ENCODE measurements around the gene RFX7.

Gene RFX7

GRCh38 chr15:56146756-56147155 is 96.9 kb downstream of the RFX7 start:
- H3K4me3 Mint-ChIP-seq, result no peak overlapping the region
- H3K36me3 Mint-ChIP-seq (ENCODE audit: insufficient read depth), result peaks cover 5% of the 10 kb centered on the region
- H3K9me3 Mint-ChIP-seq, result no peaks in the 10 kb centered on the region
- no peak for ATAC-seq (replicated peaks; ENCODE audit: extremely low read depth, poor library complexity, severe bottlenecking)
- no peak overlapping the region for H3K27ac Mint-ChIP-seq (ENCODE audit: low read depth)
- H3K4me1 Mint-ChIP-seq, result peaks cover 38% of the 10 kb centered on the region
- H3K27me3 Mint-ChIP-seq, result no peaks in the 10 kb centered on the region
- no peak for DNase-seq (ENCODE audit: low spot score in 2 of 2)

- H3K27me3 Mint-ChIP-seq, result no peaks in the 10 kb centered on the region
- ATAC-seq (replicated peaks; ENCODE audit: extremely low read depth, poor library complexity, severe bottlenecking) (no peak), DNase-seq (ENCODE audit: low spot score in 2 of 2) (no peak)
- no peak overlapping the region for H3K4me3 Mint-ChIP-seq
- H3K27ac Mint-ChIP-seq (ENCODE audit: low read depth), result no peak overlapping the region
- peaks cover 10% of the 10 kb centered on the region for H3K36me3 Mint-ChIP-seq (ENCODE audit: insufficient read depth)
- peaks cover 10% of the 10 kb centered on the region for H3K9me3 Mint-ChIP-seq
- peaks cover 5% of the 10 kb centered on the region for H3K4me1 Mint-ChIP-seq
These were observed 115.6 kb downstream of the RFX7 start for GRCh38 chr15:56128081-56128480.

- Mint-ChIP-seq H3K9me3 (peaks cover 17% of the 10 kb centered on the region), H3K27me3 (no peaks in the 10 kb centered on the region), H3K36me3 (ENCODE audit: insufficient read depth) (peaks cover 10% of the 10 kb centered on the region), H3K27ac (ENCODE audit: low read depth) (no peak overlapping the region), H3K4me1 (peaks cover 10% of the 10 kb centered on the region), H3K4me3 (no peak overlapping the region)
- no peak for DNase-seq (ENCODE audit: low spot score in 2 of 2)
- ATAC-seq (replicated peaks; ENCODE audit: extremely low read depth, poor library complexity, severe bottlenecking), result no peak
These were observed 117.3 kb downstream of the RFX7 start for GRCh38 chr15:56126409-56126808.

- peaks cover 11% of the 10 kb centered on the region for H3K4me1 Mint-ChIP-seq
- ATAC-seq (replicated peaks; ENCODE audit: extremely low read depth, poor library complexity, severe bottlenecking) (no peak), DNase-seq (ENCODE audit: low spot score in 2 of 2) (no peak)
- no peaks in the 10 kb centered on the region for H3K27me3 Mint-ChIP-seq
- peaks cover 8% of the 10 kb centered on the region for H3K36me3 Mint-ChIP-seq (ENCODE audit: insufficient read depth)
- H3K4me3 Mint-ChIP-seq, result no peak overlapping the region
- no peak overlapping the region for H3K27ac Mint-ChIP-seq (ENCODE audit: low read depth)
- peaks cover 20% of the 10 kb centered on the region for H3K9me3 Mint-ChIP-seq
These were observed 119.3 kb downstream of the RFX7 start for GRCh38 chr15:56124391-56124790.

GRCh38 chr15:56105855-56106254 is 137.8 kb downstream of the RFX7 start:
- no peak for ATAC-seq (replicated peaks; ENCODE audit: extremely low read depth, poor library complexity, severe bottlenecking)

GRCh38 chr15:56102441-56102840 is 141.2 kb downstream of the RFX7 start:
- Mint-ChIP-seq H3K27ac (ENCODE audit: low read depth) (no peak overlapping the region), H3K36me3 (ENCODE audit: insufficient read depth) (peaks cover 12% of the 10 kb centered on the region), H3K27me3 (no peaks in the 10 kb centered on the region), H3K4me3 (no peak overlapping the region), H3K9me3 (no peaks in the 10 kb centered on the region), H3K4me1 (no peaks in the 10 kb centered on the region)
- no peak for ATAC-seq (replicated peaks; ENCODE audit: extremely low read depth, poor library complexity, severe bottlenecking)
- DNase-seq (ENCODE audit: low spot score in 2 of 2), result no peak

More at GRCh38 chr15:56105855-56106254, 137.8 kb downstream of the RFX7 start:
- Mint-ChIP-seq H3K4me1 (no peaks in the 10 kb centered on the region), H3K36me3 (ENCODE audit: insufficient read depth) (peaks cover 3% of the 10 kb centered on the region), H3K9me3 (no peaks in the 10 kb centered on the region), H3K27ac (ENCODE audit: low read depth) (no peak overlapping the region), H3K27me3 (no peaks in the 10 kb centered on the region), H3K4me3 (no peak overlapping the region)
- DNase-seq (ENCODE audit: low spot score in 2 of 2), result no peak

- H3K36me3 Mint-ChIP-seq (ENCODE audit: insufficient read depth), result peaks cover 33% of the 10 kb centered on the region
- no peak overlapping the region for H3K27ac Mint-ChIP-seq (ENCODE audit: low read depth)
- H3K9me3 Mint-ChIP-seq, result no peaks in the 10 kb centered on the region
- H3K27me3 Mint-ChIP-seq, result no peaks in the 10 kb centered on the region
- DNase-seq (ENCODE audit: low spot score in 2 of 2) (no peak), ATAC-seq (replicated peaks; ENCODE audit: extremely low read depth, poor library complexity, severe bottlenecking) (no peak)
- no peaks in the 10 kb centered on the region for H3K4me1 Mint-ChIP-seq
- no peak overlapping the region for H3K4me3 Mint-ChIP-seq
These were observed 144.4 kb downstream of the RFX7 start for GRCh38 chr15:56099311-56099710.

GRCh38 chr15:56098195-56098863 is 145.3 kb downstream of the RFX7 start:
- DNase-seq (ENCODE audit: low spot score in 2 of 2) (no peak), ATAC-seq (replicated peaks; ENCODE audit: extremely low read depth, poor library complexity, severe bottlenecking) (no peak)
- Mint-ChIP-seq H3K36me3 (ENCODE audit: insufficient read depth) (peaks cover 40% of the 10 kb centered on the region), H3K4me1 (no peaks in the 10 kb centered on the region), H3K27ac (ENCODE audit: low read depth) (no peak overlapping the region), H3K9me3 (no peaks in the 10 kb centered on the region), H3K4me3 (no peak overlapping the region), H3K27me3 (no peaks in the 10 kb centered on the region)

GRCh38 chr15:56095406-56095805 is 148.3 kb downstream of the RFX7 start:
- H3K36me3 Mint-ChIP-seq (ENCODE audit: insufficient read depth), result peaks cover 36% of the 10 kb centered on the region
- H3K4me1 Mint-ChIP-seq, result no peaks in the 10 kb centered on the region
- no peak overlapping the region for H3K27ac Mint-ChIP-seq (ENCODE audit: low read depth)

GRCh38 chr15:56094171-56094570 is 149.5 kb downstream of the RFX7 start:
- H3K27ac Mint-ChIP-seq (ENCODE audit: low read depth), result no peak overlapping the region
- ATAC-seq (replicated peaks; ENCODE audit: extremely low read depth, poor library complexity, severe bottlenecking) (no peak), DNase-seq (ENCODE audit: low spot score in 2 of 2) (no peak)
- peaks cover 6% of the 10 kb centered on the region for H3K4me1 Mint-ChIP-seq
- H3K4me3 Mint-ChIP-seq, result no peak overlapping the region
- no peaks in the 10 kb centered on the region for H3K27me3 Mint-ChIP-seq
- H3K9me3 Mint-ChIP-seq, result no peaks in the 10 kb centered on the region
- peaks cover 33% of the 10 kb centered on the region for H3K36me3 Mint-ChIP-seq (ENCODE audit: insufficient read depth)

More at GRCh38 chr15:56095406-56095805, 148.3 kb downstream of the RFX7 start:
- Mint-ChIP-seq H3K27me3 (no peaks in the 10 kb centered on the region), H3K4me3 (no peak overlapping the region), H3K9me3 (no peaks in the 10 kb centered on the region)
- DNase-seq (ENCODE audit: low spot score in 2 of 2), result no peak
- ATAC-seq (replicated peaks; ENCODE audit: extremely low read depth, poor library complexity, severe bottlenecking), result no peak

GRCh38 chr15:56088389-56088788 is 155.3 kb downstream of the RFX7 start:
- Mint-ChIP-seq H3K27me3 (no peaks in the 10 kb centered on the region), H3K4me1 (peaks cover 6% of the 10 kb centered on the region), H3K9me3 (no peaks in the 10 kb centered on the region), H3K27ac (ENCODE audit: low read depth) (no peak overlapping the region), H3K4me3 (no peak overlapping the region), H3K36me3 (ENCODE audit: insufficient read depth) (no peaks in the 10 kb centered on the region)
- ATAC-seq (replicated peaks; ENCODE audit: extremely low read depth, poor library complexity, severe bottlenecking) (no peak), DNase-seq (ENCODE audit: low spot score in 2 of 2) (no peak)

- H3K36me3 Mint-ChIP-seq (ENCODE audit: insufficient read depth), result no peaks in the 10 kb centered on the region
These were observed 157.1 kb downstream of the RFX7 start for GRCh38 chr15:56086566-56086965.

GRCh38 chr15:56082263-56082761 is 161.4 kb downstream of the RFX7 start:
- Mint-ChIP-seq H3K27ac (ENCODE audit: low read depth) (no peak overlapping the region), H3K4me1 (no peaks in the 10 kb centered on the region), H3K9me3 (no peaks in the 10 kb centered on the region), H3K36me3 (ENCODE audit: insufficient read depth) (no peaks in the 10 kb centered on the region), H3K27me3 (peaks cover 9% of the 10 kb centered on the region), H3K4me3 (no peak overlapping the region)
- no peak for DNase-seq (ENCODE audit: low spot score in 2 of 2)
- no peak for ATAC-seq (replicated peaks; ENCODE audit: extremely low read depth, poor library complexity, severe bottlenecking)

More at GRCh38 chr15:56086566-56086965, 157.1 kb downstream of the RFX7 start:
- Mint-ChIP-seq H3K9me3 (no peaks in the 10 kb centered on the region), H3K4me3 (no peak overlapping the region), H3K27ac (ENCODE audit: low read depth) (no peak overlapping the region), H3K4me1 (peaks cover 6% of the 10 kb centered on the region), H3K27me3 (no peaks in the 10 kb centered on the region)
- no peak for ATAC-seq (replicated peaks; ENCODE audit: extremely low read depth, poor library complexity, severe bottlenecking)
- no peak for DNase-seq (ENCODE audit: low spot score in 2 of 2)
